Pancreas (tissue), 10 donors: ENCODE results near the gene GLTP. TPM values are rescaled to one million over a fixed set of nuclear protein-coding genes. Genes with fewer than 3 reads are reported as not detected.
A peak's percentile ranks its signal among the peaks of the same experiment; 100 is the strongest.

ENCODE experiments used
- ATAC-seq, 4 donors: fragments of 200-7000 bp; cut with Tn5 transposase; one replicate each; pipeline versions ENCODE4 v1.8.0 to v1.9.1; 2020; ENCODE audit warnings: mild to moderate bottlenecking in 4 of 4, moderate library complexity in 4 of 4
- DNase-seq, 6 donors: peaks; one replicate each; pipeline ENCODE4 v3.0.0-alpha.2; 2020
- FAIRE-seq: peaks from 2 replicates; lab custom pipeline; 2012; peaks lifted over from hg19 to GRCh38; lab: Jason Lieb, UNC
- H3K27ac ChIP-seq, 4 donors: fragments of 200-600 bp; sonication (generic); 1 replicate in 3 of 4; 2 replicates in 1 of 4; pipeline versions ENCODE4 v1.5.0 to v1.8.0; 2020
- H3K27me3 ChIP-seq, 4 donors: fragments of 200-600 bp; one replicate each; pipeline ENCODE4 v1.8.0; 2021
- H3K36me3 ChIP-seq, 3 donors: fragments of 200-600 bp; sonication (generic) in 1 of 3; one replicate each; pipeline versions ENCODE4 v1.5.0 to v1.8.0; 2020 to 2021
- H3K4me1 ChIP-seq, 3 donors: fragments of 200-600 bp; one replicate each; pipeline ENCODE4 v1.8.0; 2021
- H3K4me3 ChIP-seq, 4 donors: fragments of 200-600 bp; sonication (generic) in 2 of 4; one replicate each; pipeline versions ENCODE4 v1.5.0 to v1.8.0; 2020 to 2021
- H3K9me3 ChIP-seq, 4 donors: fragments of 200-600 bp; one replicate each; pipeline ENCODE4 v1.8.0; 2021
- WGBS, 2 donors: extraction: QIAGEN DNeasy Blood & Tissue Kit; methylation state at CpG; one replicate each; pipeline ENCODE4 v1.1.7; 2013; 5-methylcytosine and 5-hydroxymethylcytosine counted together
- intact Hi-C, 3 donors: fragments of 100-400 bp; cut with DNase I; formaldehyde crosslinking; loops; one replicate each; pipeline versions ENCODE4 v1.11.1 to v1.14.2; 2022
- polyA plus RNA-seq, 2 donors: library from polyadenylated mRNA; stranded (reverse); fragments of 200-250 nt; gene quantifications; one replicate each; pipeline ENCODE4 v1.2.3, GENCODE V29; 2013
- total RNA-seq, 6 donors: library from RNA; stranded (reverse); fragmentation: NEBNext Ultra II Directional in 4 of 6; extraction: Animal tissue kit (Norgen Biotek cat#: 25700) in 4 of 6; gene quantifications; one replicate each; pipeline versions ENCODE4 v1.2.1 to v1.2.4, GENCODE V29; 2021 to 2023
- TF ChIP-seq, protein P1 (sequence below), 4 donors: fragments of 200-600 bp; sonication (generic) in 3 of 4; IDR thresholded peaks; one replicate each; pipeline versions ENCODE4 v1.5.0 to v1.8.0; 2021; ENCODE audit warnings: antibody characterized with exemption in 4 of 4
- donor health status: healthy with polysubstance abuse.
- donor health status: DM: no; HTN: no; CAD: no; lungs with moderate emphysema.
- donor health status: DM: no; HTN: no; CAD: no.
- donor health status: control.
- donor health status: control.
- donor health status: Bipolar disorder and iron deficiency.
- donor health status: DM: yes; HTN: yes; CAD: no.
- donor health status: DM: no; HTN: no; CAD: no.
- donor health status: DM: no; HTN: no; CAD: no.
- donor health status: DM: yes; HTN: yes; CAD: no.

GLTP gene
- total and polyA plus RNA-seq, 8 donors = 14.7 to 24.9 (median 16.8) TPM

- H3K27ac ChIP-seq = no peak overlapping the region
These were observed 49.6 kb downstream of the GLTP start for GRCh38 chr12:109830718-109831117.

GRCh38 chr12:109830267-109830666 lies 50.1 kb downstream of the GLTP start:
- Histone ChIP-seq H3K4me3 (no peak overlapping the region), H3K9me3 (no peaks in the 10 kb centered on the region), H3K36me3 (no peaks in the 10 kb centered on the region), H3K27me3 (no peaks in the 10 kb centered on the region), H3K27ac (no peak overlapping the region), H3K4me1 (peaks cover 0 to 25% (median 4%) of the 10 kb centered on the region in 3 donors)
- 14 to 22% methylated on average over 2 of the region's 2 CpGs for WGBS, 2 donors
- no peak for DNase-seq
- no peak for FAIRE-seq
- TF ChIP-seq, protein P1, sequence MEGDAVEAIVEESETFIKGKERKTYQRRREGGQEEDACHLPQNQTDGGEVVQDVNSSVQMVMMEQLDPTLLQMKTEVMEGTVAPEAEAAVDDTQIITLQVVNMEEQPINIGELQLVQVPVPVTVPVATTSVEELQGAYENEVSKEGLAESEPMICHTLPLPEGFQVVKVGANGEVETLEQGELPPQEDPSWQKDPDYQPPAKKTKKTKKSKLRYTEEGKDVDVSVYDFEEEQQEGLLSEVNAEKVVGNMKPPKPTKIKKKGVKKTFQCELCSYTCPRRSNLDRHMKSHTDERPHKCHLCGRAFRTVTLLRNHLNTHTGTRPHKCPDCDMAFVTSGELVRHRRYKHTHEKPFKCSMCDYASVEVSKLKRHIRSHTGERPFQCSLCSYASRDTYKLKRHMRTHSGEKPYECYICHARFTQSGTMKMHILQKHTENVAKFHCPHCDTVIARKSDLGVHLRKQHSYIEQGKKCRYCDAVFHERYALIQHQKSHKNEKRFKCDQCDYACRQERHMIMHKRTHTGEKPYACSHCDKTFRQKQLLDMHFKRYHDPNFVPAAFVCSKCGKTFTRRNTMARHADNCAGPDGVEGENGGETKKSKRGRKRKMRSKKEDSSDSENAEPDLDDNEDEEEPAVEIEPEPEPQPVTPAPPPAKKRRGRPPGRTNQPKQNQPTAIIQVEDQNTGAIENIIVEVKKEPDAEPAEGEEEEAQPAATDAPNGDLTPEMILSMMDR (IDR thresholded peaks at IDR 0.05) = no peak
- intact Hi-C loops = no loop called here
- peak in 2 of 4 donors; percentile 29 to 30 for ATAC-seq

More at GRCh38 chr12:109830718-109831117, 49.6 kb downstream of the GLTP start:
- TF ChIP-seq, protein P1 (IDR thresholded peaks at IDR 0.05) = no peak
- Histone ChIP-seq H3K36me3 (no peaks in the 10 kb centered on the region), H3K9me3 (no peaks in the 10 kb centered on the region), H3K4me1 (peaks cover 0 to 25% (median 4%) of the 10 kb centered on the region in 3 donors), H3K27me3 (no peaks in the 10 kb centered on the region), H3K4me3 (no peak overlapping the region)
- DNase-seq (no peak), FAIRE-seq (no peak), ATAC-seq (no peak)
- WGBS, 2 donors = 61 to 66% methylated on average over 2 of the region's 2 CpGs
- intact Hi-C loops = no loop called here

DNA sequence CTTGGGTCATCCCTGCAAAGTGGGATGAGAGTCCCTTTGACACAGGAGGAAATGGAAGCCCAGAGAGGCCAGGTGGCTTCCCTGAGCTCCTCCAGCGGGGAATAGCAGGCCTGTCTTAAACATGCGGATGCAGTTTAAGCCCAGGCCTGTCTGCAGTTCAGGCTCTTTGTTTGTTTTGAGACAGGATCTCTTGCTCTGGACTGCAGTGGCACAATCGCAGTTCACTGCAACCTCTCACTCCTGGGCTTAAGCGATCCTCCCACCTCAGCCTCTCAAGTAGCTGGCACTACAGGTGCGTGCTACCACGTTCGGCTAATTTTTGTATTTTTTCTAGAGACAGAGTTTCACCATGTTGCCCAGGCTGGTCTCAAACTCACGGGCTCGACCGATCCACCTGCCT lies 50.7 kb downstream of the GLTP start:
- intact Hi-C loops = no loop called here
- WGBS, 2 donors = 86% methylated on average over 10 of the region's 10 CpGs
- no peak overlapping the region for H3K4me3 ChIP-seq
- TF ChIP-seq, protein P1 (IDR thresholded peaks at IDR 0.05) = no peak
- no peaks in the 10 kb centered on the region for H3K27me3 ChIP-seq
- DNase-seq (no peak), ATAC-seq (no peak), FAIRE-seq (no peak)
- H3K27ac ChIP-seq = no peak overlapping the region
- H3K9me3 ChIP-seq = no peaks in the 10 kb centered on the region
- H3K36me3 ChIP-seq = no peaks in the 10 kb centered on the region
- peaks cover 0 to 25% (median 4%) of the 10 kb centered on the region in 3 donors for H3K4me1 ChIP-seq

DNA sequence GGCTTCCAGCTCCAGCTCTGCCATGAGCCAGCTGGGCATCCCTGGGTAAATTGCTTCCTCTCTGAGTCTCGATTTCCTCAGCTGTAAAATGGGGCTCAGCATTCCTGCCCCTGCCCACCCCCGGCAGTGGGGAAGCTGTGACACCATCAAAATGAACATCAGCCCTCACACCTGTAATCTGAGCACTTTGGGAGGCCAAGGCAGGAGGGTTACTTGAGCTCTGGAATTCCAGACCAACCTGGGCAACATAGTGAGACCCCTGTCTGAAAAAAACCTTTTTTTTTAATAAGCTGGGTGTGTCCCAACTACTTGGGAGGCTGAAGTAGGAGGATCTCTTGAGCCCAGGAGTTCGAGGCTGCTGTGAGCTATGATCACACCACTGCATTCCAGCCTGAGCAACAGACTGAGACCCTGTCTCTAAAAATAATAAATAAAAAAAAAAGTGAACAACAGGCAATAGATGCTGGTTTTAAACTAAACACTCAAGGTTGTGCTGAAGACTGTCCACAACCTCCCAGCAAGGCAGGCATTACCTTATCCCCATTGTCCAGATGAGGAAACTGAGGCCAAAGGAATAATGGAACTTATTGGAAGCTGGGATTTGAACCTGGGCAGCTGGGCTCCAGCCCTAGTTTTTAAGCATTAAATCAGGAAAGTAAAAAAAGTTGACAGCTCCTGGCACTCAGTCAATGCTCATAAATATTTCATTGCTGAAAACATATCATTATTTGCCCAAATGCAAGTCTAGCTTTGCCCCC lies 51.4 kb downstream of the GLTP start:
- intact Hi-C loops = no loop called here
- ATAC-seq (no peak), DNase-seq (no peak), FAIRE-seq (no peak)
- 66 to 81% methylated on average over 3 of the region's 3 CpGs for WGBS, 2 donors
- TF ChIP-seq, protein P1 (IDR thresholded peaks at IDR 0.05) = no peak
- Histone ChIP-seq H3K9me3 (no peaks in the 10 kb centered on the region), H3K27me3 (no peaks in the 10 kb centered on the region), H3K36me3 (no peaks in the 10 kb centered on the region), H3K27ac (peak overlapping the region in 1 of 4 donors; percentile 36), H3K4me3 (no peak overlapping the region), H3K4me1 (peaks cover 0 to 25% (median 4%) of the 10 kb centered on the region in 3 donors)
